Measurements from ENCODE around the gene DOCK10.

DNA sequence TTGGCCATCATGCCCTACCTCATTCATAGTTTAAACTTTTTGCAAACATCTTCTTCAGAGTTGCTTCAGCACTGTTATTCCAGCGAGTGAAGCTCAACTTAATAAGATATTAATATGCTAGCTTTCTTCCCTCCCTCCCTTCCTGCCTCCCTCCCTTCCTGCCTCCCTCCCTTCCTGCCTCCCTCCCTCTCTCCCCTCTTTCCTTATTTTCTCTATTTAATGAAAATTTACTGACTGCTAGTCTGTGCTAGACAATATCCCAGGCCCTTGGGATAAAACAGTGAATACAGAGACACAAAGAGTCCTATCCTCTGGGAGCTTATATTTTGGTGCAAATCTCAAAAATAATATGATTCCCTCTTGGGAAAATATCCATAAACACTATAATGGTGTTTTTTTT is 42.9 kb downstream of the DOCK10 start:
- no peak for TF ChIP-seq CTCF (conservative IDR thresholded peaks at IDR 0.05)
- no peak for TF ChIP-seq EZH2 (IDR thresholded peaks at IDR 0.05; ENCODE audit: low read depth)

All from PC-9 (cell line).